ENCODE data around the gene MKKS.

The MKKS gene

GRCh38 chr20:10368702-10369041 lies 65.3 kb downstream of the MKKS start:
- DNase-seq (ENCODE audit: low spot score): no peak

- no peak for DNase-seq (ENCODE audit: low spot score)
These were observed 65.9 kb downstream of the MKKS start for GRCh38 chr20:10367943-10368701.

- no peak for DNase-seq (ENCODE audit: low spot score)
These were observed 66.4 kb downstream of the MKKS start for GRCh38 chr20:10367693-10367942.

GRCh38 chr20:10366898-10367692 lies 66.9 kb downstream of the MKKS start:
- DNase-seq (ENCODE audit: low spot score): no peak

- no peak for DNase-seq (ENCODE audit: low spot score)
These were observed 71.3 kb downstream of the MKKS start for GRCh38 chr20:10362674-10363073.

- no peak for DNase-seq (ENCODE audit: low spot score)
These were observed 73.1 kb downstream of the MKKS start for GRCh38 chr20:10360878-10361277.

GRCh38 chr20:10359621-10360040 lies 74.4 kb downstream of the MKKS start:
- DNase-seq (ENCODE audit: low spot score): no peak

GRCh38 chr20:10357974-10358373 lies 76.0 kb downstream of the MKKS start:
- DNase-seq (ENCODE audit: low spot score): no peak

- no peak for DNase-seq (ENCODE audit: low spot score)
These were observed 76.8 kb downstream of the MKKS start for GRCh38 chr20:10357061-10357708.

- DNase-seq (ENCODE audit: low spot score): no peak
These were observed 77.4 kb downstream of the MKKS start for GRCh38 chr20:10356628-10357027.

- no peak for DNase-seq (ENCODE audit: low spot score)
These were observed 80.8 kb downstream of the MKKS start for GRCh38 chr20:10352934-10353824.
